HG02678 (cell line): ENCODE results near the gene GALNT9.
"Not testable (repeated sequence)": the region's sequence is repeated elsewhere in the genome, so short reads cannot be mapped to it uniquely, and the experiment has no call there.

ENCODE experiments used
- ATAC-seq: cut with Tn5 transposase; IDR thresholded peaks from one replicate; pipeline ENCODE4 v1.9.1; 2021; ENCODE audit warnings: mild to moderate bottlenecking, moderate library complexity; ENCODE audit not compliant: unreplicated experiment

Gene GALNT9

DNA sequence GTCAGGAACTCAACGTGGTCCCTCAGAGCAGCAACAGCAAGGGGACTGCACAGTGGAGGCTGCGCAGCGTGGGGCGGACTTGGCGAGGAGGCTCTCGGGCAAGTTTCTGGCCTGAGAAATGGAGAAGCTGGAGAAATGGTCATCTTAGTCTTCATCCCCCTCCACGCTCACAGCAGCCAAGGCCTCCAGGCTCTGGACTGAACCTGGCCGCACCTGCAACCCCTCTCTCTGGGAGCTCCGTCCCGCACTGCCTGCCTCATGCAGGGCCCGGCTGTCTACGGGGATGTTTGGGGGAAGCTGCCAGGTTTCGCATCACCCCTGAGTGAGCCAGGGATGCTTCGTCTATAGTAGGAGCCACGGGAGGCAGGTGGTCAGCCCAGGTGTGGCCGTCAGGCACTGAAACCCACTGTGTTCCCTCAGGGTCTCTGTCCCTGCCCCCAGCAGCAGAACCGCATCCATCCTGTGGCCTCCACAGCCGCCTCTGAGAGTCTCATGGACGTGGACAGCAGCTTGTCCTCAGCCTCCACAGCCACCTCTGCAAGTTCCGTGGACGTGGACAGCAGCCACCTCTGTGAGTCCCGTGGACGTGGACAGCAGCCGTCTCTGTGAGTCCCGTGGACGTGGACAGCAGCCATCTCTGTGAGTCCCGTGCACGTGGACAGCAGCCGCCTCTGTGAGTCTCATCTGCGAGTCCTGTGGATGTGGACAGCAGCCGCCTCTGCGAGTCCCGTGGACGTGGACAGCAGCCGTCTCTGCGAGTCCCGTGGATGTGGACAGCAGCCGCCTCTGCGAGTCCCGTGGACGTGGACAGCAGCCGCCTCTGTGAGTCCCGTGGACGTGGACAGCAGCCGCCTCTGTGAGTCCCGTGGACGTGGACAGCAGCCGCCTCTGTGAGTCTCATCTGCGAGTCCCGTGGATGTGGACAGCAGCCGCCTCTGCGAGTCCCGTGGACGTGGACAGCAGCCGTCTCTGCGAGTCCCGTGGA, 29.1 kb upstream of the GALNT9 start:
- not testable (repeated sequence) for ATAC-seq

DNA sequence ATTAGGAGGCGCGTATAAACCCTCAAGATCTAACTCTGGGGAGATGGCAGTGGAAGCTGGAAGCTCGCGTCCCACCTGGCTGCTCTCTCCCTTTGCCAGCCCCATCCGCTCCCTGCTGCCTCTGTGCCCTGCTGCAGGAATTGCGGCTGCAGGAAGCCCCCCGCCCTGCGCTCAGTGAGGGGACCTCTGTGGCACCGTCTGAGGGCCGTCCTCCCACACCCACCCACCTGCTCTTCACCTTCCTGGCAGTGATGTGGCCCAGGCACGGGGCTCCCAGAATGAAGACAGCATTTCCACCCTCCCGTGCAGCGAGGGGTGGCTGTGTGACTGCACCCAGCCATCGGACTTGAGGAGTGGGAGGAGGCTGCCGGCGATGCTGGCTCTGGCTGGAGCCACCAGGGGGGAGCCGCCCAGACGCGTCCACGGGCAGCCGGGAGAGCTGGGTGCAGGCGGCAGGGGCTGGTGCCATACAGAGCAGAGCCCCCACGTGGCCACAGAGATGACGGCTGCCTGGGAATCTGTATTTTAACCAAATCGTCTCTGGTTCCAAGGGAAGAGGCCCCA, 28.3 kb upstream of the GALNT9 start:
- ATAC-seq, result no peak

DNA sequence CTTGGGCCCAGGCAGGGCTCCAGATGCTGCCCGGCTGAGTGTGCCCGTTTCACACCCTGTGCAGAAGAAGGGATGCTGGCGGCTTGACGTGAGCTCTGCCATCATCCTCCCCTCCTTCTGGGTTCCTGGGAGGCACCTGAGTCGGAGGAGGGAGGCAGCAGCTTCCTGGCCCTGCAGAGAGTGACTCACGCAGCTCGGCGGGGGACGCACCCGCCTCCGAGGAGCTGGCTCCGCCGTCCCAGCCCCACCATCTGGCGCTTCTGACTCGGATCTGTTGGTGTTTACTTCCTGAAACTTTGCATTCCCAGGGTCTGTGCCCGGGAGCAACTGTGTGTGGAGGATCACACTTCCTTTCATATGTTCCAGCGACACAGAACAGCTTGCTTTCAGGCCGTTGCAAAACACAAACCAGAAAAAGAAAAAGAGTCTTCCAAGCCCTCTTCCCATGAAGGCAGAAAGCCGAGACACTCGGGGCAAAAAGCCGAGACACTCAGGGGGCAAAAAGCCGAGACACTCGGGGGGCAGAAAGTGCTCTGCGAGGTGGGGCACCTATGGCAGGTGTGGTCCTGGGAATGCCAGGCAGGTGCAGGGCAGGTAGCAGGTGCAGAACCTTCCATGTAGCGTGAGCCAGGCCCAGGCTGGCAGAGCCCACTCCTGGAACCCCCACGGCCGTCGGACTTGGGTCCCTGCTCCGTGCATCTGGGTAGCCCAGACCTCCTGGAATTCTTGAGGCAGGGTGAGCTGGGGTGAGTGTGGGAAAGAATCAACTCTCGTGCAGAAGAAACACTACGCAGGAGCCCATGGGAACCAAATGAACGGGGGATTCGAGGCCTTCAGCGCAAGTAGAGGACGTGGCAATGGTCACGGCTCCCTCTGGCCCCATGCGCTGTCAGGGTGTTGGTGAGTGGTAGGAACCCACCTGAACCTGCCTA, 27.6 kb upstream of the GALNT9 start:
- no peak for ATAC-seq

- no peak for ATAC-seq
Measured at GRCh38 chr12:132355742-132356681, 26.6 kb upstream of the GALNT9 start.

GRCh38 chr12:132354982-132355680, 25.7 kb upstream of the GALNT9 start:
- no peak for ATAC-seq

GRCh38 chr12:132354211-132354981, 25.0 kb upstream of the GALNT9 start:
- ATAC-seq, result no peak

DNA sequence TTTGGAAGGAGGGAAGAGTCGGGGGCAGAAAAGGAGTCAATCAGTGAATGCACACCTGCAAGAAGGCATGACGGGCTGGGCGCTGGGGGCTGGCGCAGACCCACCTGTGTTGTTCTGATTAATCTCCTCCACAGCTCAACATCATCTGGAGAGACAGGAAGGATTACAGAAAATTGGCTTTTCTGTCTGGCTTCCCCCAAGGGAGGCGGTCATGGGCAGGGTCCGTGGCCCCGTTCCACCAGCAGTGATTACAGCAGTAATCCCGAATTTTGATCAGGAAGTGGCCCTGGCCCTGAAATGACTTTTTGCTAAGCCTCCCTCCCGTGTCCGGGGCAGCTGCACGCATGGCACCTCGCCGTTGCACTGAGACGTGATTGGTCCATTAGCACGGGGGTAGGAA, 24.4 kb upstream of the GALNT9 start:
- ATAC-seq, result no peak

- no peak for ATAC-seq
Measured at GRCh38 chr12:132352896-132353800, 23.8 kb upstream of the GALNT9 start.

- ATAC-seq, result no peak
Measured at GRCh38 chr12:132351751-132352495, 22.5 kb upstream of the GALNT9 start.

- ATAC-seq, result no peak
Measured at GRCh38 chr12:132349501-132350131, 20.2 kb upstream of the GALNT9 start.

DNA sequence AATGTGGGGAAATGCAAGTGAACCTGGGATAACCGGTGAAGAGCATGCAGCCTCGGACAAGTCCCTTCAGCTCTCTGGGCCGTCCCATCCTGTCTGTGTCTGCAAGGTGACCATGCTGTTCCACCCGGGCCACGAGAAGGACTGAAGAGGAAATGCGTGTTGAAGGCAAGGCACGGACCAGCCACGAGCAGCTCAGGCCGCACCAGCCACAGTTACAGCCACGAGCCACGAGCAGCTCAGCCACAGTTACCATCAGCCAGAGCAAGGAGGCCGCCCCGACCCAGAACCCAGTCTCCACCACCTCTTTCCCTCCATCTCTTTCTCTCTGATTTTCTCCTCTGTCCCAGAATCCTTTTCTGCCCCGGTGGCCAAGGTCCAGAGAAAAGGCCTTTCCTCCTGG, 18.8 kb upstream of the GALNT9 start:
- ATAC-seq, result no peak

GRCh38 chr12:132347176-132347855, 17.9 kb upstream of the GALNT9 start:
- no peak for ATAC-seq

GRCh38 chr12:132346471-132347175, 17.2 kb upstream of the GALNT9 start:
- no peak for ATAC-seq

GRCh38 chr12:132345561-132346200, 16.3 kb upstream of the GALNT9 start:
- ATAC-seq, result no peak

GRCh38 chr12:132345126-132345525, 15.7 kb upstream of the GALNT9 start:
- no peak for ATAC-seq
